Astrocyte (in vitro differentiated cells and primary cell): ENCODE results near the gene ZZZ3. TPM values are rescaled to one million over a fixed set of nuclear protein-coding genes. Genes with fewer than 3 reads are reported as not detected.
A peak's percentile ranks its signal among the peaks of the same experiment; 100 is the strongest.

ENCODE experiments used
- DNase-seq: peaks from one replicate; pipeline ENCODE4 v3.0.0-alpha.2; 2010; ENCODE audit warnings: low read depth
- FAIRE-seq: peaks from 2 replicates; lab custom pipeline; 2011; peaks lifted over from hg19 to GRCh38; lab: Jason Lieb, UNC
- H2AFZ ChIP-seq: 2 replicates; pipeline ENCODE4 v1.6.0; 2012; ENCODE audit warnings: low read depth, low read length, inconsistent platforms
- H3K27ac ChIP-seq: 2 replicates; pipeline ENCODE4 v1.5.1; 2011; ENCODE audit warnings: low read depth, low read length, inconsistent platforms
- H3K27me3 ChIP-seq: 2 replicates; pipeline ENCODE4 v1.6.0; 2011; ENCODE audit warnings: low read length, inconsistent platforms; ENCODE audit not compliant: insufficient read depth
- H3K36me3 ChIP-seq: 2 replicates; pipeline ENCODE4 v1.5.1; 2011; ENCODE audit warnings: low read length, inconsistent platforms; ENCODE audit not compliant: insufficient read depth
- H3K4me1 ChIP-seq: 2 replicates; pipeline ENCODE4 v1.5.1; 2011; ENCODE audit warnings: low read length, inconsistent platforms; ENCODE audit not compliant: insufficient read depth
- H3K4me2 ChIP-seq: 2 replicates; pipeline ENCODE4 v1.6.0; 2012; ENCODE audit warnings: low read length, inconsistent platforms
- H3K4me3 ChIP-seq: 2 replicates; pipeline ENCODE4 v1.5.1; 2011; ENCODE audit warnings: low read depth, mild to moderate bottlenecking, low read length, inconsistent platforms; ENCODE audit not compliant: insufficient read depth
- H3K79me2 ChIP-seq: 2 replicates; pipeline ENCODE4 v1.6.0; 2012; ENCODE audit warnings: mild to moderate bottlenecking, low read length, inconsistent platforms; ENCODE audit not compliant: insufficient read depth
- H3K9ac ChIP-seq: 2 replicates; pipeline ENCODE4 v1.6.0; 2012; ENCODE audit warnings: mild to moderate bottlenecking, low read length, inconsistent platforms
- H3K9me3 ChIP-seq: 2 replicates; pipeline ENCODE4 v1.5.1; 2012; ENCODE audit warnings: low read depth, mild to moderate bottlenecking, low read length, inconsistent platforms; ENCODE audit not compliant: insufficient read depth
- H4K20me1 ChIP-seq: 2 replicates; pipeline ENCODE4 v1.6.0; 2012; ENCODE audit warnings: low read length, inconsistent platforms; ENCODE audit not compliant: insufficient read depth
- H3K27ac Mint-ChIP-seq: one replicate; pipeline ENCODE4 v1.8.0; 2021; ENCODE audit warnings: mild to moderate bottlenecking, mixed read lengths; ENCODE audit not compliant: unreplicated experiment
- H3K27me3 Mint-ChIP-seq: one replicate; pipeline ENCODE4 v1.8.0; 2021; ENCODE audit warnings: low read depth, mixed read lengths; ENCODE audit not compliant: unreplicated experiment
- H3K36me3 Mint-ChIP-seq: one replicate; pipeline ENCODE4 v1.8.0; 2021; ENCODE audit warnings: low read depth, mixed read lengths; ENCODE audit not compliant: unreplicated experiment
- H3K4me1 Mint-ChIP-seq: one replicate; pipeline ENCODE4 v1.8.0; 2021; ENCODE audit warnings: low read depth, mixed read lengths; ENCODE audit not compliant: unreplicated experiment
- H3K4me3 Mint-ChIP-seq: one replicate; pipeline ENCODE4 v1.8.0; 2021; ENCODE audit warnings: mild to moderate bottlenecking, moderate library complexity, mixed read lengths; ENCODE audit not compliant: unreplicated experiment
- H3K9me3 Mint-ChIP-seq: one replicate; pipeline ENCODE4 v1.8.0; 2021; ENCODE audit warnings: mild to moderate bottlenecking, mixed read lengths; ENCODE audit not compliant: unreplicated experiment
- EZH2 ChIP-seq: IDR thresholded peaks from 2 replicates; pipeline ENCODE4 v1.6.1; 2012; ENCODE audit warnings: mild to moderate bottlenecking, low read length, inconsistent platforms; ENCODE audit not compliant: insufficient read depth
- total RNA-seq: library from RNA; stranded (reverse); gene quantifications from 2 replicates; pipeline ENCODE4 v1.2.1, GENCODE V29; 2021
- TF ChIP-seq, protein P1 (sequence below): IDR thresholded peaks from 2 replicates; pipeline ENCODE4 v1.5.1; 2011; ENCODE audit warnings: low read depth, mild to moderate bottlenecking, inconsistent platforms, low read length, moderate library complexity; ENCODE audit not compliant: insufficient read depth

The ZZZ3 gene
- total RNA-seq, 1 donor from 2014 or later, result 48.4 TPM

DNA sequence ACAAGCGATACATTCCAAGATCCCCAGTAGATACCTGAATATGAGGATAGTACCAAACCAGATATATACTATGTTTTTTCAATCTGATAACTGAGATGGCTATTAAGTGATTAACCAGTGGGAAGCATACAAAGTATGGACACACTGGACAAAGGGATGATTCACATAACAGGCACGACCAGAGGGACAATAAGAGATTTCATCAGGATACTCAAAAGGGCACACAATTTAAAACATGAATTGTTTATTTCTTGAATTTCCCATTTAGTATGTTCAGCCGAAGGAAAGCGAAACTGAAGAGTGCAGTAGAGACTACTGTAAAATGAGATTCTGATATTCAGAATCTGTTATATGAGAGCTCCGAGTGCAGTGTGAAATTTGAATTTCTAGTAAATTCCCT is 10.6 kb downstream of the ZZZ3 start:
- H3K4me3 Mint-ChIP-seq, result no peak overlapping the region
- no peak for TF ChIP-seq EZH2
- TF ChIP-seq, protein P1, sequence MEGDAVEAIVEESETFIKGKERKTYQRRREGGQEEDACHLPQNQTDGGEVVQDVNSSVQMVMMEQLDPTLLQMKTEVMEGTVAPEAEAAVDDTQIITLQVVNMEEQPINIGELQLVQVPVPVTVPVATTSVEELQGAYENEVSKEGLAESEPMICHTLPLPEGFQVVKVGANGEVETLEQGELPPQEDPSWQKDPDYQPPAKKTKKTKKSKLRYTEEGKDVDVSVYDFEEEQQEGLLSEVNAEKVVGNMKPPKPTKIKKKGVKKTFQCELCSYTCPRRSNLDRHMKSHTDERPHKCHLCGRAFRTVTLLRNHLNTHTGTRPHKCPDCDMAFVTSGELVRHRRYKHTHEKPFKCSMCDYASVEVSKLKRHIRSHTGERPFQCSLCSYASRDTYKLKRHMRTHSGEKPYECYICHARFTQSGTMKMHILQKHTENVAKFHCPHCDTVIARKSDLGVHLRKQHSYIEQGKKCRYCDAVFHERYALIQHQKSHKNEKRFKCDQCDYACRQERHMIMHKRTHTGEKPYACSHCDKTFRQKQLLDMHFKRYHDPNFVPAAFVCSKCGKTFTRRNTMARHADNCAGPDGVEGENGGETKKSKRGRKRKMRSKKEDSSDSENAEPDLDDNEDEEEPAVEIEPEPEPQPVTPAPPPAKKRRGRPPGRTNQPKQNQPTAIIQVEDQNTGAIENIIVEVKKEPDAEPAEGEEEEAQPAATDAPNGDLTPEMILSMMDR, result no peak
- peak overlapping the region; percentile 26 for H3K9ac ChIP-seq
- H3K27ac Mint-ChIP-seq, result peak overlapping the region; percentile 42
- H3K4me2 ChIP-seq, result peak overlapping the region; percentile 59
- H2AFZ ChIP-seq, result no peak overlapping the region
- H3K27me3 ChIP-seq, result no peaks in the 10 kb centered on the region
- no peaks in the 10 kb centered on the region for H3K27me3 Mint-ChIP-seq
- no peaks in the 10 kb centered on the region for H3K9me3 ChIP-seq
- H3K4me1 Mint-ChIP-seq, result peaks cover 36% of the 10 kb centered on the region
- no peak overlapping the region for H3K27ac ChIP-seq
- no peaks in the 10 kb centered on the region for H3K36me3 Mint-ChIP-seq
- no peaks in the 10 kb centered on the region for H3K36me3 ChIP-seq
- DNase-seq (peak; percentile 44), FAIRE-seq (no peak)
- H3K4me3 ChIP-seq, result no peak overlapping the region
- no peaks in the 10 kb centered on the region for H3K9me3 Mint-ChIP-seq
- H3K4me1 ChIP-seq, result peaks cover 3% of the 10 kb centered on the region
- peaks cover 80% of the 10 kb centered on the region for H4K20me1 ChIP-seq
- H3K79me2 ChIP-seq, result peaks cover 100% of the 10 kb centered on the region

- Histone ChIP-seq H3K9me3 (no peaks in the 10 kb centered on the region), H3K36me3 (no peaks in the 10 kb centered on the region), H3K4me2 (no peak overlapping the region), H3K4me1 (peaks cover 3% of the 10 kb centered on the region), H4K20me1 (peaks cover 77% of the 10 kb centered on the region), H3K79me2 (peaks cover 100% of the 10 kb centered on the region), H2AFZ (no peak overlapping the region), H3K27ac (no peak overlapping the region), H3K27me3 (no peaks in the 10 kb centered on the region), H3K9ac (no peak overlapping the region), H3K4me3 (no peak overlapping the region)
- DNase-seq, result no peak
- FAIRE-seq, result no peak
- Mint-ChIP-seq H3K4me3 (peak overlapping the region; percentile 40), H3K27me3 (no peaks in the 10 kb centered on the region), H3K36me3 (no peaks in the 10 kb centered on the region), H3K27ac (no peak overlapping the region), H3K4me1 (peaks cover 35% of the 10 kb centered on the region), H3K9me3 (no peaks in the 10 kb centered on the region)
- TF ChIP-seq, protein P1, result no peak
- TF ChIP-seq EZH2, result no peak
These were observed 12.1 kb downstream of the ZZZ3 start for GRCh38 chr1:77670330-77670729.

DNA sequence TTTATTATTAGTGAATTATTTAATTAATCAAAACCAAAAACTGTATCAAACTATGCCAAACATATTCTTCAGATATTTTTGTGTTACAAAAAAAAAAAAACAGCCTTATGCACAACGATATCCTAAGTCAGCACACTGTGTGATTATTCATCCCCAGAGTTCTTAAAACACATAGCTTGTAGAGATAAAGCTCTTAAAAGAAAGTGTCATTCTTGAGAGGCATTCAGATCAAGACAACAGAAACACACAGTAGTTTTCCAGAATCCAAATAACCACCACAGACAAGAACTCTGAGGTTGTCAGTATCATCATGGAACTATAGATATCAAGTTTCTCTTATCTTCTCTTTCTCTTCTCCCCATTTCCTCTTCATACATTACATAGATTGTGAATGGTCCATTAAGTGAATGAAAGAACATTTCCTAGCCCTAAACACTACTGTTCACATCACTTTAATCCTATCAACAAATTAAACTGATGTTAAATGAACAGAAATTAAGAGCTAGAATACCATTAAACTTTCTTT is 13.5 kb downstream of the ZZZ3 start:
- no peaks in the 10 kb centered on the region for H3K36me3 Mint-ChIP-seq
- no peaks in the 10 kb centered on the region for H3K27me3 ChIP-seq
- no peak overlapping the region for H3K27ac Mint-ChIP-seq
- FAIRE-seq, result no peak
- H3K4me3 Mint-ChIP-seq, result no peak overlapping the region
- H3K4me1 ChIP-seq, result no peaks in the 10 kb centered on the region
- no peak overlapping the region for H3K4me3 ChIP-seq
- no peaks in the 10 kb centered on the region for H3K9me3 ChIP-seq
- no peaks in the 10 kb centered on the region for H3K27me3 Mint-ChIP-seq
- H3K9ac ChIP-seq, result no peak overlapping the region
- no peaks in the 10 kb centered on the region for H3K36me3 ChIP-seq
- H2AFZ ChIP-seq, result no peak overlapping the region
- no peak for DNase-seq
- no peak overlapping the region for H3K27ac ChIP-seq
- H3K9me3 Mint-ChIP-seq, result no peaks in the 10 kb centered on the region
- TF ChIP-seq, protein P1, result no peak
- no peak for TF ChIP-seq EZH2
- peaks cover 34% of the 10 kb centered on the region for H3K4me1 Mint-ChIP-seq
- peaks cover 76% of the 10 kb centered on the region for H4K20me1 ChIP-seq
- peaks cover 100% of the 10 kb centered on the region for H3K79me2 ChIP-seq
- no peak overlapping the region for H3K4me2 ChIP-seq
